MM.1S (cell line): Measurements from ENCODE around the gene EFHB.

Experiments used
- DNase-seq: peaks from one replicate; pipeline ENCODE4 v3.0.0-alpha.2; 2015
- H2AFZ ChIP-seq: fragments of 300-600 bp; sonication (generic); 2 replicates; pipeline ENCODE4 v1.6.0; 2016; ENCODE audit warnings: antibody characterized with exemption, low read length
- H3F3A ChIP-seq: fragments of 300-600 bp; sonication (generic); 2 replicates; pipeline ENCODE4 v1.6.1; 2016; ENCODE audit warnings: mild to moderate bottlenecking, antibody characterized with exemption, low read length, moderate library complexity, mixed read lengths; ENCODE audit not compliant: insufficient read depth
- H3K27ac ChIP-seq: fragments of 300-600 bp; sonication (generic); 2 replicates; pipeline ENCODE4 v1.5.1; 2016; ENCODE audit warnings: mild to moderate bottlenecking, low read length
- H3K27me3 ChIP-seq: fragments of 300-600 bp; sonication (generic); replicated peaks from 2 replicates; pipeline ENCODE4 v1.6.0; 2016; ENCODE audit warnings: low read length; ENCODE audit not compliant: insufficient read depth
- H3K36me3 ChIP-seq: fragments of 300-600 bp; sonication (generic); replicated peaks from 2 replicates; pipeline ENCODE4 v1.6.1; 2016; ENCODE audit warnings: mild to moderate bottlenecking, low read length, mixed read lengths; ENCODE audit not compliant: insufficient read depth
- H3K4me1 ChIP-seq: fragments of 300-600 bp; sonication (generic); 2 replicates; pipeline ENCODE4 v1.6.1; 2016; ENCODE audit warnings: low read length, mixed read lengths
- H3K4me2 ChIP-seq: fragments of 300-600 bp; sonication (generic); 2 replicates; pipeline ENCODE4 v1.6.0; 2016; ENCODE audit warnings: low read depth, low read length
- H3K4me3 ChIP-seq: fragments of 300-600 bp; sonication (generic); 2 replicates; pipeline ENCODE4 v1.5.1; 2016; ENCODE audit warnings: low read length, mixed read lengths
- H3K79me2 ChIP-seq: fragments of 300-600 bp; sonication (generic); 2 replicates; pipeline ENCODE4 v1.6.1; 2016; ENCODE audit warnings: mixed run types, low read length, mixed read lengths
- H3K9ac ChIP-seq: fragments of 300-600 bp; sonication (generic); 2 replicates; pipeline ENCODE4 v1.6.1; 2016; ENCODE audit warnings: low read length, mixed read lengths
- H3K9me2 ChIP-seq: fragments of 300-600 bp; sonication (generic); replicated peaks from 2 replicates; pipeline ENCODE4 v1.6.1; 2016; ENCODE audit warnings: mild to moderate bottlenecking, low read length, mixed read lengths; ENCODE audit not compliant: insufficient read depth
- H3K9me3 ChIP-seq: fragments of 300-600 bp; sonication (generic); replicated peaks from 2 replicates; pipeline ENCODE4 v1.6.1; 2016; ENCODE audit warnings: mild to moderate bottlenecking, low read length, mixed read lengths; ENCODE audit not compliant: insufficient read depth
- H4K20me1 ChIP-seq: fragments of 300-600 bp; sonication (generic); 2 replicates; pipeline ENCODE4 v1.6.1; 2016; ENCODE audit warnings: mild to moderate bottlenecking, low read length, moderate library complexity, mixed read lengths; ENCODE audit not compliant: insufficient read depth
- EZH2 ChIP-seq: fragments of 300-600 bp; sonication (generic); optimal IDR thresholded peaks from 2 replicates; pipeline ENCODE3; 2017; ENCODE audit warnings: low read depth, mild to moderate bottlenecking, antibody characterized with exemption, low read length, mixed read lengths
- EZH2phosphoT487 ChIP-seq: fragments of 300-600 bp; sonication (generic); IDR thresholded peaks from 2 replicates; pipeline ENCODE4 v1.6.1; 2018; ENCODE audit warnings: antibody characterized with exemption, low read length
- TF ChIP-seq, protein P1 (sequence below): fragments of 300-600 bp; sonication (generic); IDR thresholded peaks from 2 replicates; pipeline ENCODE4 v1.5.1; 2016; ENCODE audit warnings: antibody characterized with exemption, low read length, mixed read lengths

The EFHB gene

GRCh38 chr3:19967812-19968211 is 33.8 kb upstream of the EFHB start:
- TF ChIP-seq EZH2 = no peak
- TF ChIP-seq EZH2phosphoT487 = no peak
- TF ChIP-seq, protein P1, sequence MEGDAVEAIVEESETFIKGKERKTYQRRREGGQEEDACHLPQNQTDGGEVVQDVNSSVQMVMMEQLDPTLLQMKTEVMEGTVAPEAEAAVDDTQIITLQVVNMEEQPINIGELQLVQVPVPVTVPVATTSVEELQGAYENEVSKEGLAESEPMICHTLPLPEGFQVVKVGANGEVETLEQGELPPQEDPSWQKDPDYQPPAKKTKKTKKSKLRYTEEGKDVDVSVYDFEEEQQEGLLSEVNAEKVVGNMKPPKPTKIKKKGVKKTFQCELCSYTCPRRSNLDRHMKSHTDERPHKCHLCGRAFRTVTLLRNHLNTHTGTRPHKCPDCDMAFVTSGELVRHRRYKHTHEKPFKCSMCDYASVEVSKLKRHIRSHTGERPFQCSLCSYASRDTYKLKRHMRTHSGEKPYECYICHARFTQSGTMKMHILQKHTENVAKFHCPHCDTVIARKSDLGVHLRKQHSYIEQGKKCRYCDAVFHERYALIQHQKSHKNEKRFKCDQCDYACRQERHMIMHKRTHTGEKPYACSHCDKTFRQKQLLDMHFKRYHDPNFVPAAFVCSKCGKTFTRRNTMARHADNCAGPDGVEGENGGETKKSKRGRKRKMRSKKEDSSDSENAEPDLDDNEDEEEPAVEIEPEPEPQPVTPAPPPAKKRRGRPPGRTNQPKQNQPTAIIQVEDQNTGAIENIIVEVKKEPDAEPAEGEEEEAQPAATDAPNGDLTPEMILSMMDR = no peak
- Histone ChIP-seq H2AFZ (no peak overlapping the region), H3K9me3 (no peaks in the 10 kb centered on the region), H3K4me3 (no peak overlapping the region), H3K27ac (no peak overlapping the region), H3F3A (no peaks in the 10 kb centered on the region), H3K79me2 (peaks cover 85% of the 10 kb centered on the region), H3K9ac (no peak overlapping the region), H3K27me3 (no peaks in the 10 kb centered on the region), H4K20me1 (no peaks in the 10 kb centered on the region), H3K4me1 (no peaks in the 10 kb centered on the region), H3K9me2 (no peaks in the 10 kb centered on the region), H3K4me2 (no peak overlapping the region), H3K36me3 (no peaks in the 10 kb centered on the region)
- DNase-seq = no peak

- Histone ChIP-seq H3F3A (no peaks in the 10 kb centered on the region), H3K9me3 (no peaks in the 10 kb centered on the region), H3K4me2 (no peak overlapping the region), H3K27me3 (no peaks in the 10 kb centered on the region), H2AFZ (no peak overlapping the region), H3K79me2 (peaks cover 85% of the 10 kb centered on the region), H3K27ac (no peak overlapping the region), H3K4me1 (no peaks in the 10 kb centered on the region), H4K20me1 (no peaks in the 10 kb centered on the region), H3K9ac (no peak overlapping the region), H3K4me3 (no peak overlapping the region), H3K9me2 (no peaks in the 10 kb centered on the region), H3K36me3 (no peaks in the 10 kb centered on the region)
- TF ChIP-seq, protein P1 = no peak
- no peak for TF ChIP-seq EZH2phosphoT487
- no peak for TF ChIP-seq EZH2
- no peak for DNase-seq
Measured at GRCh38 chr3:19967208-19967607, 33.2 kb upstream of the EFHB start.

DNA sequence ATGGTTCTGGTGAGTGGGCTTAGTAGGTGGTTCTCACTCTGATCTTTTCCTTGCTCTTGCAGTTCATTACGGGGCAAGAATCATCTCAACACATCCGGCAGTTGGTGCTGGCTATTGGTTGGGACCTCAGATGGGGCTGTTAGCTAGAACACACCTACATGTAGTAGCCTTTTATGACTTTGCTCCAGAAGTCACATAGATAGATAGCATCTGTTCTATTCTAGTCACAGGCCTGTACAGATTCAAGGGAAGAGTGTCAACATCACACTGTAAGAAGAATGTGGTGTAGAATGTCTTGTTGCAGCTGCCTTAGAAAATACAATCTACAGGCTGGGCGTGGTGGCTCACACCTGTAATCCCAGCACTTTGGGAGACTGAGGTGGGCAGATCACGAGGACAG is 27.9 kb upstream of the EFHB start:
- Histone ChIP-seq H3F3A (no peaks in the 10 kb centered on the region), H4K20me1 (0 out of 2 replicates have a peak, but pooled peaks cover 3% of the 10 kb centered on the region), H3K9ac (no peak overlapping the region)

More for the DNA sequence above, 27.9 kb upstream of the EFHB start:
- H3K9me3 ChIP-seq = no peaks in the 10 kb centered on the region
- no peak overlapping the region for H3K4me2 ChIP-seq
- H3K27me3 ChIP-seq = no peaks in the 10 kb centered on the region
- H3K27ac ChIP-seq = no peak overlapping the region
- TF ChIP-seq, protein P1 = no peak
- no peak for TF ChIP-seq EZH2phosphoT487
- no peaks in the 10 kb centered on the region for H3K9me2 ChIP-seq
- DNase-seq = no peak
- H3K36me3 ChIP-seq = 0 out of 2 replicates have a peak, but pooled peaks cover 4% of the 10 kb centered on the region
- H2AFZ ChIP-seq = no peak overlapping the region
- H3K79me2 ChIP-seq = peaks cover 96% of the 10 kb centered on the region
- no peaks in the 10 kb centered on the region for H3K4me1 ChIP-seq
- no peak overlapping the region for H3K4me3 ChIP-seq
